ENCODE measurements around the gene CFAP299. TPM values are rescaled to one million over a fixed set of nuclear protein-coding genes. Genes with fewer than 3 reads are reported as not detected.

Gene CFAP299
- polyA plus RNA-seq, 1 experiment = 3.3 TPM

- H3K4me3 ChIP-seq (ENCODE audit: low read depth, low read length) = no peak overlapping the region
- POLR2A ChIA-PET = no interaction called here
- no peak for DNase-seq (ENCODE audit: low read depth)
- no peaks in the 10 kb centered on the region for H3K36me3 ChIP-seq (ENCODE audit: control insufficient read depth, insufficient read depth, low read length)
- CTCF ChIA-PET = no interaction called here
- TF ChIP-seq CTCF (IDR thresholded peaks at IDR 0.05; ENCODE audit: insufficient read depth, low read depth, low read length) = no peak
- no peaks in the 10 kb centered on the region for H3K27me3 ChIP-seq (ENCODE audit: control insufficient read depth, insufficient read depth, low read length)
Observed at GRCh38 chr4:80918004-80918403, 582.5 kb downstream of the CFAP299 start.

- H3K27me3 ChIP-seq (ENCODE audit: control insufficient read depth, insufficient read depth, low read length) = no peaks in the 10 kb centered on the region
- ChIA-PET POLR2A (no interaction called here), CTCF (no interaction called here)
- DNase-seq (ENCODE audit: low read depth) = no peak
- H3K36me3 ChIP-seq (ENCODE audit: control insufficient read depth, insufficient read depth, low read length) = no peaks in the 10 kb centered on the region
- no peak for TF ChIP-seq CTCF (IDR thresholded peaks at IDR 0.05; ENCODE audit: insufficient read depth, low read depth, low read length)
- no peak overlapping the region for H3K4me3 ChIP-seq (ENCODE audit: low read depth, low read length)
Observed at GRCh38 chr4:80921441-80921840, 585.9 kb downstream of the CFAP299 start.

GRCh38 chr4:80922941-80923340, 587.4 kb downstream of the CFAP299 start:
- H3K27me3 ChIP-seq (ENCODE audit: control insufficient read depth, insufficient read depth, low read length) = no peaks in the 10 kb centered on the region
- no peak overlapping the region for H3K4me3 ChIP-seq (ENCODE audit: low read depth, low read length)
- ChIA-PET CTCF (no interaction called here), POLR2A (no interaction called here)
- no peak for DNase-seq (ENCODE audit: low read depth)
- no peaks in the 10 kb centered on the region for H3K36me3 ChIP-seq (ENCODE audit: control insufficient read depth, insufficient read depth, low read length)
- no peak for TF ChIP-seq CTCF (IDR thresholded peaks at IDR 0.05; ENCODE audit: insufficient read depth, low read depth, low read length)

GRCh38 chr4:80925293-80925692, 589.8 kb downstream of the CFAP299 start:
- Histone ChIP-seq H3K4me3 (ENCODE audit: low read depth, low read length) (no peak overlapping the region), H3K27me3 (ENCODE audit: control insufficient read depth, insufficient read depth, low read length) (no peaks in the 10 kb centered on the region), H3K36me3 (ENCODE audit: control insufficient read depth, insufficient read depth, low read length) (no peaks in the 10 kb centered on the region)
- no peak for TF ChIP-seq CTCF (IDR thresholded peaks at IDR 0.05; ENCODE audit: insufficient read depth, low read depth, low read length)
- ChIA-PET POLR2A (no interaction called here), CTCF (no interaction called here)
- DNase-seq (ENCODE audit: low read depth) = no peak

- Histone ChIP-seq H3K27me3 (ENCODE audit: control insufficient read depth, insufficient read depth, low read length) (no peaks in the 10 kb centered on the region), H3K4me3 (ENCODE audit: low read depth, low read length) (no peak overlapping the region), H3K36me3 (ENCODE audit: control insufficient read depth, insufficient read depth, low read length) (no peaks in the 10 kb centered on the region)
- ChIA-PET CTCF (interaction anchor here (1.0 kb wide), 1 partner anchor 27 kb away, joined by 3 read pairs; no protein-coding TSS in a partner anchor), POLR2A (no interaction called here)
- no peak for TF ChIP-seq CTCF (IDR thresholded peaks at IDR 0.05; ENCODE audit: insufficient read depth, low read depth, low read length)
- no peak for DNase-seq (ENCODE audit: low read depth)
Observed at GRCh38 chr4:80926446-80926845, 590.9 kb downstream of the CFAP299 start.

All from BJ (cell line).